Thoracic aorta (tissue), 2 donors: Measurements from ENCODE around the gene PWWP2B. TPM values are rescaled to one million over a fixed set of nuclear protein-coding genes. Genes with fewer than 3 reads are reported as not detected.

ENCODE experiments used
- ATAC-seq: fragments of 150-250 bp; one replicate; pipeline ENCODE4 v1.8.0; 2017; ENCODE audit warnings: low read depth; ENCODE audit not compliant: insufficient number of reproducible peaks, low FRiP score
- DNase-seq: peaks from one replicate; pipeline ENCODE4 v3.0.0-alpha.2; 2020; ENCODE audit warnings: low spot score
- H3K27ac ChIP-seq, 2 donors: fragments of 200-600 bp; sonication (generic); 1 replicate in 1 of 2; 2 replicates in 1 of 2; pipeline ENCODE4 v1.5.1; 2016; ENCODE audit warnings: mild to moderate bottlenecking in 2 of 2, moderate library complexity in 2 of 2
- H3K27me3 ChIP-seq: fragments of 200-600 bp; sonication (generic); replicated peaks from 2 replicates; pipeline ENCODE4 v1.6.0; 2016; ENCODE audit warnings: mild to moderate bottlenecking; ENCODE audit not compliant: insufficient read depth
- H3K36me3 ChIP-seq: fragments of 200-600 bp; sonication (generic); one replicate; pipeline ENCODE4 v1.5.1; 2016
- H3K4me1 ChIP-seq, 2 donors: fragments of 200-600 bp; sonication (generic); 1 replicate in 1 of 2; 2 replicates in 1 of 2; pipeline versions ENCODE4 v1.5.1 to v1.6.0; 2016; ENCODE audit warnings: low read depth in 2 of 2, mild to moderate bottlenecking in 1 of 2; ENCODE audit not compliant: control insufficient read depth in 1 of 2
- H3K4me3 ChIP-seq: fragments of 200-600 bp; sonication (generic); 2 replicates; pipeline ENCODE4 v1.5.1; 2016; ENCODE audit warnings: mild to moderate bottlenecking
- H3K9me3 ChIP-seq: fragments of 200-600 bp; sonication (generic); 2 replicates; pipeline ENCODE4 v1.5.1; 2016
- CTCF ChIP-seq: fragments of 200-600 bp; sonication (generic); IDR thresholded peaks from one replicate; pipeline ENCODE4 v1.5.1; 2019; ENCODE audit warnings: antibody characterized with exemption
- total RNA-seq, 2 donors: library from RNA; depleted of rRNA; stranded (reverse); fragments of >200 nt; gene quantifications; one replicate each; pipeline versions ENCODE4 v1.1.0 to v1.2.3, GENCODE V29; 2016

Gene PWWP2B
- total RNA-seq, 2 donors from 2014 or later: 5.3 to 7.8 TPM

- Histone ChIP-seq H3K36me3 (peaks cover 5% of the 10 kb centered on the region), H3K27ac (no peak overlapping the region), H3K4me3 (no peak overlapping the region), H3K9me3 (no peaks in the 10 kb centered on the region), H3K27me3 (no peaks in the 10 kb centered on the region), H3K4me1 (peaks cover 6 to 13% of the 10 kb centered on the region in 2 donors)
- DNase-seq (no peak), ATAC-seq (no peak)
- TF ChIP-seq CTCF: no peak
Measured at GRCh38 chr10:132408367-132408781, 11.4 kb downstream of the PWWP2B start.

- no peak overlapping the region for H3K27ac ChIP-seq
- H3K9me3 ChIP-seq: no peaks in the 10 kb centered on the region
- no peak overlapping the region for H3K4me3 ChIP-seq
- peaks cover 5% of the 10 kb centered on the region for H3K36me3 ChIP-seq
- peaks cover 6 to 13% of the 10 kb centered on the region in 2 donors for H3K4me1 ChIP-seq
- no peak for ATAC-seq
- no peaks in the 10 kb centered on the region for H3K27me3 ChIP-seq
- no peak for TF ChIP-seq CTCF
- no peak for DNase-seq
Measured at GRCh38 chr10:132408823-132409666, 12.0 kb downstream of the PWWP2B start.

GRCh38 chr10:132409667-132410028, 12.6 kb downstream of the PWWP2B start:
- no peak for TF ChIP-seq CTCF
- Histone ChIP-seq H3K4me3 (no peak overlapping the region), H3K27ac (no peak overlapping the region), H3K9me3 (no peaks in the 10 kb centered on the region), H3K27me3 (no peaks in the 10 kb centered on the region), H3K36me3 (peaks cover 5% of the 10 kb centered on the region), H3K4me1 (peaks cover 6 to 13% of the 10 kb centered on the region in 2 donors)
- no peak for DNase-seq
- no peak for ATAC-seq

GRCh38 chr10:132410056-132410778, 13.2 kb downstream of the PWWP2B start:
- DNase-seq (no peak), ATAC-seq (no peak)
- H3K4me1 ChIP-seq: peaks cover 6 to 13% of the 10 kb centered on the region in 2 donors
- no peak overlapping the region for H3K4me3 ChIP-seq
- H3K9me3 ChIP-seq: no peaks in the 10 kb centered on the region
- H3K36me3 ChIP-seq: peaks cover 5% of the 10 kb centered on the region
- no peak overlapping the region for H3K27ac ChIP-seq
- H3K27me3 ChIP-seq: no peaks in the 10 kb centered on the region
- TF ChIP-seq CTCF: no peak

- H3K9me3 ChIP-seq: no peaks in the 10 kb centered on the region
- no peaks in the 10 kb centered on the region for H3K27me3 ChIP-seq
- DNase-seq (no peak), ATAC-seq (no peak)
- H3K4me1 ChIP-seq: peaks cover 6 to 13% of the 10 kb centered on the region in 2 donors
- H3K27ac ChIP-seq: peak overlapping the region in 1 of 2 donors; percentile 47
- peak overlapping the region; percentile 18 for H3K4me3 ChIP-seq
- TF ChIP-seq CTCF: no peak
- H3K36me3 ChIP-seq: peaks cover 2% of the 10 kb centered on the region
Measured at GRCh38 chr10:132410779-132411532, 14.0 kb downstream of the PWWP2B start.
